Liver (tissue), 3 donors: ENCODE data around the gene HLCS.

ENCODE experiments used
- EGR1 ChIP-seq, 2 donors: IDR thresholded peaks; 2 replicates each; pipeline ENCODE4 v1.6.1; 2016 to 2018; ENCODE audit warnings: antibody characterized with exemption in 2 of 2, low read depth in 2 of 2
- FOXA2 ChIP-seq: IDR thresholded peaks from 2 replicates; pipeline ENCODE4 v1.6.1; 2016; ENCODE audit warnings: antibody characterized with exemption
- JUND ChIP-seq, 2 donors: IDR thresholded peaks; 2 replicates each; pipeline ENCODE4 v1.6.1; 2016; ENCODE audit warnings: antibody characterized with exemption in 2 of 2
- RAD21 ChIP-seq, 2 donors: IDR thresholded peaks; 2 replicates each; pipeline ENCODE4 v1.6.1; 2016; ENCODE audit warnings: antibody characterized with exemption in 2 of 2, mild to moderate bottlenecking in 2 of 2
- SP1 ChIP-seq: IDR thresholded peaks from 2 replicates; pipeline ENCODE4 v1.6.1; 2018; ENCODE audit warnings: antibody characterized with exemption, mild to moderate bottlenecking
- TAF1 ChIP-seq: conservative IDR thresholded peaks from 2 replicates; pipeline ENCODE4 v1.6.1; 2016; ENCODE audit warnings: antibody characterized with exemption, mild to moderate bottlenecking
- YY1 ChIP-seq: IDR thresholded peaks from 2 replicates; pipeline ENCODE4 v1.6.1; 2016; ENCODE audit warnings: antibody characterized with exemption, mild to moderate bottlenecking
- TF ChIP-seq, protein P1 (sequence below): fragments of 150-350 bp; IDR thresholded peaks from 2 replicates; pipeline ENCODE4 v1.5.1; 2017; ENCODE audit warnings: improper control_type of control experiment, low read depth, low read length; ENCODE audit not compliant: missing input control
- TF ChIP-seq, protein P2 (sequence below): IDR thresholded peaks from 2 replicates; pipeline ENCODE4 v1.6.1; 2016; ENCODE audit warnings: antibody characterized with exemption, mild to moderate bottlenecking
- TF ChIP-seq, protein P3 (sequence below): IDR thresholded peaks from 2 replicates; pipeline ENCODE4 v1.6.1; 2016; ENCODE audit warnings: antibody characterized with exemption
- TF ChIP-seq, protein P4 (sequence below): IDR thresholded peaks from 2 replicates; pipeline ENCODE4 v1.6.1; 2016; ENCODE audit warnings: antibody characterized with exemption
- TF ChIP-seq, protein P5 (sequence below): IDR thresholded peaks from 2 replicates; pipeline ENCODE4 v1.6.1; 2016; ENCODE audit warnings: antibody characterized with exemption
- donor health status: healthy.
- donor health status: healthy.

GRCh38 chr21:36706951-36707762, 259.3 kb downstream of the HLCS start:
- no peak for TF ChIP-seq RAD21 (IDR thresholded peaks at IDR 0.05)
- TF ChIP-seq, protein P1, sequence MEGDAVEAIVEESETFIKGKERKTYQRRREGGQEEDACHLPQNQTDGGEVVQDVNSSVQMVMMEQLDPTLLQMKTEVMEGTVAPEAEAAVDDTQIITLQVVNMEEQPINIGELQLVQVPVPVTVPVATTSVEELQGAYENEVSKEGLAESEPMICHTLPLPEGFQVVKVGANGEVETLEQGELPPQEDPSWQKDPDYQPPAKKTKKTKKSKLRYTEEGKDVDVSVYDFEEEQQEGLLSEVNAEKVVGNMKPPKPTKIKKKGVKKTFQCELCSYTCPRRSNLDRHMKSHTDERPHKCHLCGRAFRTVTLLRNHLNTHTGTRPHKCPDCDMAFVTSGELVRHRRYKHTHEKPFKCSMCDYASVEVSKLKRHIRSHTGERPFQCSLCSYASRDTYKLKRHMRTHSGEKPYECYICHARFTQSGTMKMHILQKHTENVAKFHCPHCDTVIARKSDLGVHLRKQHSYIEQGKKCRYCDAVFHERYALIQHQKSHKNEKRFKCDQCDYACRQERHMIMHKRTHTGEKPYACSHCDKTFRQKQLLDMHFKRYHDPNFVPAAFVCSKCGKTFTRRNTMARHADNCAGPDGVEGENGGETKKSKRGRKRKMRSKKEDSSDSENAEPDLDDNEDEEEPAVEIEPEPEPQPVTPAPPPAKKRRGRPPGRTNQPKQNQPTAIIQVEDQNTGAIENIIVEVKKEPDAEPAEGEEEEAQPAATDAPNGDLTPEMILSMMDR: no peak
- no peak for TF ChIP-seq JUND (IDR thresholded peaks at IDR 0.05)
- TF ChIP-seq, protein P2, sequence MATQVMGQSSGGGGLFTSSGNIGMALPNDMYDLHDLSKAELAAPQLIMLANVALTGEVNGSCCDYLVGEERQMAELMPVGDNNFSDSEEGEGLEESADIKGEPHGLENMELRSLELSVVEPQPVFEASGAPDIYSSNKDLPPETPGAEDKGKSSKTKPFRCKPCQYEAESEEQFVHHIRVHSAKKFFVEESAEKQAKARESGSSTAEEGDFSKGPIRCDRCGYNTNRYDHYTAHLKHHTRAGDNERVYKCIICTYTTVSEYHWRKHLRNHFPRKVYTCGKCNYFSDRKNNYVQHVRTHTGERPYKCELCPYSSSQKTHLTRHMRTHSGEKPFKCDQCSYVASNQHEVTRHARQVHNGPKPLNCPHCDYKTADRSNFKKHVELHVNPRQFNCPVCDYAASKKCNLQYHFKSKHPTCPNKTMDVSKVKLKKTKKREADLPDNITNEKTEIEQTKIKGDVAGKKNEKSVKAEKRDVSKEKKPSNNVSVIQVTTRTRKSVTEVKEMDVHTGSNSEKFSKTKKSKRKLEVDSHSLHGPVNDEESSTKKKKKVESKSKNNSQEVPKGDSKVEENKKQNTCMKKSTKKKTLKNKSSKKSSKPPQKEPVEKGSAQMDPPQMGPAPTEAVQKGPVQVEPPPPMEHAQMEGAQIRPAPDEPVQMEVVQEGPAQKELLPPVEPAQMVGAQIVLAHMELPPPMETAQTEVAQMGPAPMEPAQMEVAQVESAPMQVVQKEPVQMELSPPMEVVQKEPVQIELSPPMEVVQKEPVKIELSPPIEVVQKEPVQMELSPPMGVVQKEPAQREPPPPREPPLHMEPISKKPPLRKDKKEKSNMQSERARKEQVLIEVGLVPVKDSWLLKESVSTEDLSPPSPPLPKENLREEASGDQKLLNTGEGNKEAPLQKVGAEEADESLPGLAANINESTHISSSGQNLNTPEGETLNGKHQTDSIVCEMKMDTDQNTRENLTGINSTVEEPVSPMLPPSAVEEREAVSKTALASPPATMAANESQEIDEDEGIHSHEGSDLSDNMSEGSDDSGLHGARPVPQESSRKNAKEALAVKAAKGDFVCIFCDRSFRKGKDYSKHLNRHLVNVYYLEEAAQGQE: no peak
- no peak for TF ChIP-seq YY1
- TF ChIP-seq, protein P3, sequence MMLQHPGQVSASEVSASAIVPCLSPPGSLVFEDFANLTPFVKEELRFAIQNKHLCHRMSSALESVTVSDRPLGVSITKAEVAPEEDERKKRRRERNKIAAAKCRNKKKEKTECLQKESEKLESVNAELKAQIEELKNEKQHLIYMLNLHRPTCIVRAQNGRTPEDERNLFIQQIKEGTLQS: no peak
- no peak for TF ChIP-seq FOXA2
- TF ChIP-seq SP1: no peak
- TF ChIP-seq TAF1: no peak
- TF ChIP-seq, protein P4, sequence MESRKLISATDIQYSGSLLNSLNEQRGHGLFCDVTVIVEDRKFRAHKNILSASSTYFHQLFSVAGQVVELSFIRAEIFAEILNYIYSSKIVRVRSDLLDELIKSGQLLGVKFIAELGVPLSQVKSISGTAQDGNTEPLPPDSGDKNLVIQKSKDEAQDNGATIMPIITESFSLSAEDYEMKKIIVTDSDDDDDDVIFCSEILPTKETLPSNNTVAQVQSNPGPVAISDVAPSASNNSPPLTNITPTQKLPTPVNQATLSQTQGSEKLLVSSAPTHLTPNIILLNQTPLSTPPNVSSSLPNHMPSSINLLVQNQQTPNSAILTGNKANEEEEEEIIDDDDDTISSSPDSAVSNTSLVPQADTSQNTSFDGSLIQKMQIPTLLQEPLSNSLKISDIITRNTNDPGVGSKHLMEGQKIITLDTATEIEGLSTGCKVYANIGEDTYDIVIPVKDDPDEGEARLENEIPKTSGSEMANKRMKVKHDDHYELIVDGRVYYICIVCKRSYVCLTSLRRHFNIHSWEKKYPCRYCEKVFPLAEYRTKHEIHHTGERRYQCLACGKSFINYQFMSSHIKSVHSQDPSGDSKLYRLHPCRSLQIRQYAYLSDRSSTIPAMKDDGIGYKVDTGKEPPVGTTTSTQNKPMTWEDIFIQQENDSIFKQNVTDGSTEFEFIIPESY: no peak
- TF ChIP-seq EGR1 (IDR thresholded peaks at IDR 0.05; ENCODE audit: low read depth in 2 of 2): no peak
- TF ChIP-seq, protein P5, sequence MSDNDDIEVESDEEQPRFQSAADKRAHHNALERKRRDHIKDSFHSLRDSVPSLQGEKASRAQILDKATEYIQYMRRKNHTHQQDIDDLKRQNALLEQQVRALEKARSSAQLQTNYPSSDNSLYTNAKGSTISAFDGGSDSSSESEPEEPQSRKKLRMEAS: no peak
